Immature natural killer cell (primary cell): ENCODE measurements around the gene VAMP8. TPM values are rescaled to one million over a fixed set of nuclear protein-coding genes. Genes with fewer than 3 reads are reported as not detected.
"Not testable (repeated sequence)": the region's sequence is repeated elsewhere in the genome, so short reads cannot be mapped to it uniquely, and the experiment has no call there.

ENCODE experiments used
- DNase-seq, 3 donors: peaks; one replicate each; pipeline ENCODE4 v3.0.0; 2022; ENCODE audit warnings: mixed read lengths in 1 of 3
- H3K27ac Mint-ChIP-seq, 6 donors: one replicate each; pipeline ENCODE4 v1.8.0; 2020; ENCODE audit warnings: mixed read lengths in 6 of 6, mild to moderate bottlenecking in 5 of 6, inconsistent platforms in 4 of 6, moderate library complexity in 3 of 6
- H3K27me3 Mint-ChIP-seq, 3 donors: one replicate each; pipeline ENCODE4 v1.8.0; 2020 to 2021; ENCODE audit warnings: low read depth in 3 of 3, mild to moderate bottlenecking in 3 of 3, mixed read lengths in 3 of 3, moderate library complexity in 3 of 3, inconsistent platforms in 1 of 3
- H3K36me3 Mint-ChIP-seq, 3 donors: one replicate each; pipeline ENCODE4 v1.8.0; 2020; ENCODE audit warnings: mixed read lengths in 3 of 3, inconsistent platforms in 2 of 3, mild to moderate bottlenecking in 2 of 3
- H3K4me1 Mint-ChIP-seq, 2 donors: one replicate each; pipeline ENCODE4 v1.8.0; 2020; ENCODE audit warnings: inconsistent platforms in 2 of 2, mild to moderate bottlenecking in 2 of 2, mixed read lengths in 2 of 2, moderate library complexity in 1 of 2
- H3K4me3 Mint-ChIP-seq, 5 donors: one replicate each; pipeline ENCODE4 v1.8.0; 2020; ENCODE audit warnings: mild to moderate bottlenecking in 5 of 5, mixed read lengths in 5 of 5, inconsistent platforms in 3 of 5, moderate library complexity in 3 of 5
- H3K9me3 Mint-ChIP-seq, 6 donors: one replicate each; pipeline ENCODE4 v1.8.0; 2020; ENCODE audit warnings: mild to moderate bottlenecking in 6 of 6, mixed read lengths in 6 of 6, inconsistent platforms in 4 of 6, moderate library complexity in 3 of 6
- polyA plus RNA-seq, 3 donors: library from polyadenylated mRNA; unstranded; fragments of 300-500 nt; fragmentation: Illumina TruSeq; gene quantifications; one replicate each; pipeline ENCODE4 v1.2.3, GENCODE V29; 2021

Gene VAMP8
- polyA plus RNA-seq, 3 donors from 2014 or later: 457 to 687 (median 617) TPM

- Mint-ChIP-seq H3K4me1 (peaks cover 3 to 6% of the 10 kb centered on the region in 2 donors), H3K27ac (no peak overlapping the region), H3K9me3 (no peaks in the 10 kb centered on the region), H3K27me3 (peaks cover 0 to 3% (median 2%) of the 10 kb centered on the region in 3 donors), H3K4me3 (no peak overlapping the region), H3K36me3 (peaks cover 0 to 28% (median 19%) of the 10 kb centered on the region in 3 donors)
- no peak for DNase-seq
These were observed 26.9 kb upstream of the VAMP8 start for GRCh38 chr2:85550486-85550885.

GRCh38 chr2:85551698-85552678 is 25.4 kb upstream of the VAMP8 start:
- H3K27me3 Mint-ChIP-seq: peaks cover 0 to 3% (median 0%) of the 10 kb centered on the region in 3 donors
- H3K27ac Mint-ChIP-seq: peak overlapping the region in 2 of 6 donors; percentile 1 to 9
- DNase-seq: peak; percentile 81 to 85 (median 81)
- peaks cover 0 to 29% (median 19%) of the 10 kb centered on the region in 3 donors for H3K36me3 Mint-ChIP-seq
- H3K9me3 Mint-ChIP-seq: no peaks in the 10 kb centered on the region
- H3K4me3 Mint-ChIP-seq: no peak overlapping the region
- peaks cover 3 to 6% of the 10 kb centered on the region in 2 donors for H3K4me1 Mint-ChIP-seq

DNA sequence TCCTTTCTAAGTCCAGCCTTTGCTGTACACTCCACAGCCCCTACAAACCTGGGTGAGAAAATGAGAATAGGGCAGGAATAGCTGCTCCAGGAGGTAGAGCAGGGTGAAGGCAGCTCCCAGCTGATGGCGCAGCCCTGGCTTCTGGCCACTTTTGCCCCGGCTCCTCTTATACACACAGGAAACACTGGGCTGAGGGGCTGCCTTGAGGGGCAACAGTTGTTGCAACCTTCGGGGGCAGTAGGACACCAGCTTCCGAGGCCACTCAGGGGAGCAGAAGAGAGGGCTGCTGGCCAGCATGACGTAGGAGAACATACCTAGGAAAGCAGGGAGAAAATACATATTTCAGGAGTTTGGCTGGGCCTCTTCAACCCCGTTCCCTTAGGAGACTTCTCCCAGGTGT is 24.2 kb upstream of the VAMP8 start:
- Mint-ChIP-seq H3K36me3 (peaks cover 0 to 34% (median 19%) of the 10 kb centered on the region in 3 donors), H3K27me3 (no peaks in the 10 kb centered on the region), H3K4me1 (peaks cover 3 to 6% of the 10 kb centered on the region in 2 donors), H3K27ac (no peak overlapping the region), H3K4me3 (no peak overlapping the region), H3K9me3 (no peaks in the 10 kb centered on the region)
- DNase-seq: no peak

DNA sequence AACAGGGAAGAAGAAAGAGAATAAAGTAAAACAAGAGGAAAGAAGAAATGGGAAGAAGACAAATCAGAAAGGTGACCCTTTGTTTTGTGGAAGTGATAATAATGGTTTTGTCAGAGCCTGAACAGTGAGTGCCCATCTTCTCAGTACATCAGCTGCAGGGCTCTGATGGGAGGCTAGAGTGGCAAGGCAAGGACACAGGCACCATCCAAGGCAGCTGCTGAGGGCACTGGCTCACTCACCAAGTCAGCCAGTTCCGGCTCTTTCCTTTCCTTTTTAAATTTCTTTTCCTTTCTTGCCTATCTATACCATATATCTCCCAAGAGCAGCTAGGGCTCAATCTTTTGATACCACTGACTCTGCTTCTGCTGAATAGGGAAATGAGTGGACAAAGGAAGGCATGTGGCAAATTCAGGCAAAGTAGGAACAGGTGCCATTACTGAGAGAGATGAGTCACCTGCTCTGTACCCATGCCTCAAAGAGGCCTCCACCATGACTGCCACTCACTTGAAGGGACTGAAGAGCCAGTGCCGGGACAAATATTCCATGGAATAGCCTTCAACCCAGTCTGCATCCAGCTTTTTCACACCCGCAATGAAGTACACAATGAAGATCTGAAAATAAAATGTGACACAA is 22.3 kb upstream of the VAMP8 start:
- Mint-ChIP-seq H3K27ac (peak overlapping the region in 2 of 6 donors; percentile 4 to 23), H3K9me3 (no peaks in the 10 kb centered on the region), H3K4me3 (no peak overlapping the region), H3K4me1 (peaks cover 13 to 14% of the 10 kb centered on the region in 2 donors), H3K36me3 (peaks cover 0 to 31% (median 19%) of the 10 kb centered on the region in 3 donors), H3K27me3 (no peaks in the 10 kb centered on the region)
- no peak for DNase-seq

GRCh38 chr2:85557130-85557529 is 20.3 kb upstream of the VAMP8 start:
- Mint-ChIP-seq H3K27ac (no peak overlapping the region), H3K4me3 (no peak overlapping the region), H3K27me3 (peaks cover 2 to 5% (median 5%) of the 10 kb centered on the region in 3 donors), H3K4me1 (peaks cover 26 to 28% of the 10 kb centered on the region in 2 donors), H3K36me3 (peaks cover 0 to 20% (median 6%) of the 10 kb centered on the region in 3 donors), H3K9me3 (no peaks in the 10 kb centered on the region)
- DNase-seq: no peak

- peaks cover 0 to 16% (median 4%) of the 10 kb centered on the region in 3 donors for H3K36me3 Mint-ChIP-seq
- no peaks in the 10 kb centered on the region for H3K9me3 Mint-ChIP-seq
- H3K4me3 Mint-ChIP-seq: no peak overlapping the region
- peaks cover 25 to 26% of the 10 kb centered on the region in 2 donors for H3K4me1 Mint-ChIP-seq
- peak overlapping the region in 1 of 6 donors; percentile 29 for H3K27ac Mint-ChIP-seq
- DNase-seq: no peak
- H3K27me3 Mint-ChIP-seq: peaks cover 2 to 6% (median 5%) of the 10 kb centered on the region in 3 donors
These were observed 19.2 kb upstream of the VAMP8 start for GRCh38 chr2:85558160-85558559.

GRCh38 chr2:85560403-85560726 is 17.0 kb upstream of the VAMP8 start:
- Mint-ChIP-seq H3K4me3 (peak overlapping the region; percentile 95 to 99 (median 95)), H3K27ac (peak overlapping the region in 5 of 6 donors; percentile 92 to 98 (median 95)), H3K4me1 (peaks cover 25 to 26% of the 10 kb centered on the region in 2 donors)
- not testable (repeated sequence) for DNase-seq, H3K9me3 Mint-ChIP-seq, H3K27me3 Mint-ChIP-seq, H3K36me3 Mint-ChIP-seq

- Mint-ChIP-seq H3K9me3 (peaks cover 0 to 1% (median 0%) of the 10 kb centered on the region in 6 donors), H3K4me1 (peaks cover 25 to 26% of the 10 kb centered on the region in 2 donors), H3K27ac (peak overlapping the region; percentile 92 to 98 (median 96)), H3K4me3 (peak overlapping the region; percentile 95 to 99 (median 95)), H3K27me3 (peaks cover 4 to 6% (median 6%) of the 10 kb centered on the region in 3 donors), H3K36me3 (peaks cover 0 to 8% (median 0%) of the 10 kb centered on the region in 3 donors)
- no peak for DNase-seq
These were observed 16.5 kb upstream of the VAMP8 start for GRCh38 chr2:85560812-85561279.

DNA sequence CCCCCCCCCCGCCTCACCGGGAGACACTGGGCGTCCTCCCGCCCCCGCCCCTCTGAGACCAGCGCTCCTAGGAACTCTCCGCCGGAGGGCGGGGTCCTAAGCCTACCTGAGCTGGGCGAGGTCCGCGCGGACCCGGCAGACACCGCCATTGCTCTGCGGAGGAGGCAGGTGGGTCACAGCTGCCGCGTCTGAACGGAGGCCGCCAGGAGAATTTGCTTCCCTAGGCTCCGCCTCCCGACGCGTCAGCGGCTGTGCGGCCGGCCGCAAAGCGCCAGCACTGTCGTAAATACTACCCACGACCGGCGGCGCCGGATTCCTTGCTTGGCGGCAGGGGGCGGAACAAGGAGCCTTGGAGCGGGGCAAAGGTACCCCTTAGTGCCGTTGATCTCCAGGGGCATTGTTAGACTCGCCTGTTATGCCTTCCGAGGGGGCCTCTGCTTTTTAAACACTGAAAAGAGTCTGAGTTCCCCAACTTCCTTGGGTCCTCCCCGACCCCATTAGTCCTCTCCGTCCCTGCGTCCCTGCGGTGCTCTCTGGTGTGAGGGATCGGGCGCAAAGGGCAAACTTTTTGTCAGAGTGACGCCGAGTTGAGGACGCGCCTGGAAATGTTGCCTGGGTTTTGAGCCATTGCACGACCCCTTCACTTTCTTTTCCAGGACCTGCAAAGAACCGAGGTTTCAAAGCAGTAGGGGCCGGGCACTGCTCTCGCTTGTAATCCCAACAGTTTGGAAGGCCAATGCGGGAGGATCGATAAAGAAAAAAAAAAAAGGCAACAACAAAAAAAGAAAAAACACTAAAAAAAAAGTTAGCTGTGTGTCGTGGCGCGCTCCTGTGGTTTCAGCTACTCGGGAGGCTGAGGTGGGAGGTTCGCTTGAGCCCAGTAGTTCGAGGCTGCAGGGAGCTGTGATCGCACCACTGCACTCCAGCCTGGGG is 15.8 kb upstream of the VAMP8 start, which contains the start of gene GGCX:
Gene GGCX (minus strand): TSS at position 214 of the 933 bp plus-strand sequence. CDS start 65 bp downstream, at position 149.
- Mint-ChIP-seq H3K4me3 (peak within 1 kb of the TSS; percentile 95 to 99 (median 95)), H3K9me3 (peaks cover 0 to 1% (median 0%) of the 10 kb centered on the region in 6 donors), H3K4me1 (peaks cover 25 to 26% of the 10 kb centered on the region in 2 donors), H3K27me3 (peaks cover 4 to 6% (median 6%) of the 10 kb centered on the region in 3 donors), H3K27ac (peak within 1 kb of the TSS; percentile 92 to 98 (median 96)), H3K36me3 (peaks cover 0 to 7% (median 0%) of the 10 kb centered on the region in 3 donors)
- peak; percentile 84 to 87 (median 86) for DNase-seq

DNA sequence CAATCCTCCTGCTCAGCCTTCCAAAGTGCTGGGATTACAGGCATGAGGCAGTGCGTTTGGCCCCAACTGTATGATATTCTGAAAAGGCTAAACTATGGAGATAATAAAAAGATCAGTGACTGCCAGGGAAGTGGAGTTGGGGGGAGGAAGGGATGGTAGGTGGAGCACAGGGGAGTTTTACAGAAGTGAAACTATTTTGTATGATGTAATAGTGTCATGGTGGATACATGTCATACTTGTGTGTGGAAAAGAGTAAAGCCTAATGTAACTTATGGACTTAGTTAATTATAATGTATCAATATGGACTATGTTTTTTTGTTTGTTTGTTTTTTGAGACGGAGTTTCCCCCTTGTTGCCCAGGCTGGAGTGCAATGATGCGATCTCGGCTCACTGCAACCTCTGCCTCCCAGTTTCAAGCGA is 13.2 kb upstream of the VAMP8 start:
- Mint-ChIP-seq H3K27me3 (peaks cover 4 to 7% (median 6%) of the 10 kb centered on the region in 3 donors), H3K36me3 (no peaks in the 10 kb centered on the region), H3K9me3 (peaks cover 0 to 1% (median 0%) of the 10 kb centered on the region in 6 donors), H3K4me1 (peaks cover 23 to 26% of the 10 kb centered on the region in 2 donors), H3K4me3 (peak overlapping the region in 3 of 5 donors; percentile 25 to 58 (median 55)), H3K27ac (peak overlapping the region in 1 of 6 donors; percentile 74)
- DNase-seq: no peak

- no peak for DNase-seq
- no peaks in the 10 kb centered on the region for H3K36me3 Mint-ChIP-seq
- no peak overlapping the region for H3K4me3 Mint-ChIP-seq
- no peak overlapping the region for H3K27ac Mint-ChIP-seq
- peaks cover 0 to 1% (median 0%) of the 10 kb centered on the region in 6 donors for H3K9me3 Mint-ChIP-seq
- peaks cover 4 to 9% (median 5%) of the 10 kb centered on the region in 3 donors for H3K27me3 Mint-ChIP-seq
- H3K4me1 Mint-ChIP-seq: peaks cover 5 to 7% of the 10 kb centered on the region in 2 donors
These were observed 11.1 kb upstream of the VAMP8 start for GRCh38 chr2:85566265-85566664.

DNA sequence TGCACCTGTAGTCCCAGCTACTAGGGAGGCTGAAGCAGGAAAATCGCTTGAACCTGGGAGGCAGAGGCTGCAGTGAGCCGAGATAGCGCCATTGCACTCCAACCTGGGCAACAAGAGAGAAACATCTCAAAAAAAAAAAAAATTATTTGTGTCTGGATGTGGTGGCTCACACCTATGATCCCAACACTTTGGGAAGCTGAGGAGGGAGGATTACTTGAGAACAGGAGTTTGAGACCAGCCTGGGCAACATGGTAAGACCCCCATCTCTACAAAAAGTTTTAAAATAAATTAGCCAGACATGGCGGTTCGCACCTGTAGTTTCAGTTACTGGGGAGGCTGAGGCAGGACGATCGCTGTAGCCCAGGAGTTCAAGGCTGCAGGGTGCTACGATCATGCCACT is 1.6 kb upstream of the VAMP8 start:
- no peak for DNase-seq
- Mint-ChIP-seq H3K9me3 (no peaks in the 10 kb centered on the region), H3K36me3 (peaks cover 0 to 3% (median 0%) of the 10 kb centered on the region in 3 donors), H3K27me3 (peaks cover 0 to 2% (median 2%) of the 10 kb centered on the region in 3 donors), H3K27ac (no peak overlapping the region), H3K4me1 (peaks cover 31 to 37% of the 10 kb centered on the region in 2 donors), H3K4me3 (no peak overlapping the region)
